NCI-H1092 (cell line): Measurements from ENCODE around the gene HMX3.

Source experiments
- DNase-seq: peaks from one replicate; lab custom pipeline; 2025; lab: John Stamatoyannopoulos, UW

HMX3 gene

GRCh38 chr10:123135415-123136141 is at the start of gene HMX3:
Gene HMX3 (plus strand): TSS chr10:123135970. CDS start chr10:123136051, 81 bp downstream.
- DNase-seq, result peak; percentile 69

DNA sequence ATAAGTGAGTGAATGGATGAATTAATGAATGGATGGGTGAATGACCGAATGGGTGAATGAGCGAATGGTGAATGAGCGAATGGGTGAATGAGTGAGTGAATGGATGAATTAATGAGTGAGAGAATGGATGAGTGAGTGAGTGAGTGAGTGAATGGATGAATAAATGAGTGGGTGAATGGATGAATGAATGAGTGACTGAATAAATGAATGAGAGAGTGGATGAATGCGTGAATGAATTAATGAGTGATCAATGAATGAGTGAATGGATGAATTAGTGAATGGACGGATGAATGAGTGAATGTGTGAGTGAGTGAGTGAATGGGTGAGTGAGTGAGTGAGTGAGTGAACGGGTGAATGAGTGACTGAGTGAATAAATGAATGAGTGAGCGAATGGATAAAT is 49.5 kb upstream of the HMX3 start:
- DNase-seq, result no peak

GRCh38 chr10:123087348-123087747 is 48.4 kb upstream of the HMX3 start:
- DNase-seq, result no peak

DNA sequence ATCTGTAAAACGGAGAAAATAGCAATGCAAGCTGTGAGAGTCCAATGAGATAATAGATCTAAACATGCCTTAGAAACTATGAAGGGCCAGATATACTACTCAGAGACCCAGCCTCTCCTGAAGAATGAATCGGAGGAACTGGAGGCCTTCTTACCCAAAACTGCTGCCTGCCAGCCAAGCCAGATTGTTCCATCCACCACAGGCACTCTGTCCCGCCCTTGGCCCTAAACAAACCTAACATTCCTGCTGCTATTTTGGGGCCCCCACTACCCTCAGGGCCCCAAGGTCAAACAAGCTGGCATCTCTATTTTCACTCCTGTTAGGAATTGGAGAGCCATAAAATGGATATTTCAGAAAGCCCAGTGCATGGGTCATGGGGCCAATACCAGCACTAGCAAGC is 48.0 kb upstream of the HMX3 start:
- no peak for DNase-seq

GRCh38 chr10:123092635-123093414 is 42.9 kb upstream of the HMX3 start:
- no peak for DNase-seq

- no peak for DNase-seq
These were observed 42.3 kb upstream of the HMX3 start for GRCh38 chr10:123093489-123093888.

GRCh38 chr10:123096452-123096851 is 39.3 kb upstream of the HMX3 start:
- no peak for DNase-seq

- DNase-seq, result no peak
These were observed 38.7 kb upstream of the HMX3 start for GRCh38 chr10:123097039-123097438.

DNA sequence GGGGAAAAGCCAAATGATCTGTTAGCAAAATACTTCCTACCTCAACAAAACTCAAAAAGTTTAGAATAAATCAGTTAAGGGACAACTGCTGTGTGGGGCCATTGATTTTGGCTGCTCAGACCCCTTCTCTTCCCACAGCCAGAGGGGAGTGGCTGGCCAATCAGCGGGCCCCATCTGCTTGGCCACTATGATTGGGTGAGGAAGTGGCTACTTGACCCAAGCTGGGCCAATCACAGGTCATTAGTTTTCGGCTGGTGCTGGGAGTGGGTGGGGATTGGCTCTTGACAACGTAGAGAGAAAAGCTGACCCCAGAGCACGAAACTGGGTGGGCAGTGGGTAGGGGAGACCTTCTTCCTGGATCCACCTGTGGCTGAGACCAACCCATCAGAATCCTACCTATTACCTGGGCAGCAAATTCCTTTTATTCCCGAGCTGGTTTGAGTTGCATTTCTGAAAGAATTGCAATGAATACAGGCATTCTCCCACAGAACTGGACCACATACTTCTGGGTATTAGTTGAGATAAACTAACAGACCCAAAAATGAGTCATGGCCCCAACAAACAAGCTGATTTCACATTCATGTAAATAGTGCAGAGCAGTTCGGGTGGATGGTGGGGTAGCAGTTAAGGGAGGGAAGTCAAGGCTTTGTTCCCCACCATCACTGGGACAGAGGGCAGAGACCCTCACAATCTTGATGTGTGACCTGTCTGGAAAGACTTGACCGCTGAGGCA is 35.6 kb upstream of the HMX3 start:
- DNase-seq, result no peak

GRCh38 chr10:123101872-123102271 is 33.9 kb upstream of the HMX3 start:
- no peak for DNase-seq

DNA sequence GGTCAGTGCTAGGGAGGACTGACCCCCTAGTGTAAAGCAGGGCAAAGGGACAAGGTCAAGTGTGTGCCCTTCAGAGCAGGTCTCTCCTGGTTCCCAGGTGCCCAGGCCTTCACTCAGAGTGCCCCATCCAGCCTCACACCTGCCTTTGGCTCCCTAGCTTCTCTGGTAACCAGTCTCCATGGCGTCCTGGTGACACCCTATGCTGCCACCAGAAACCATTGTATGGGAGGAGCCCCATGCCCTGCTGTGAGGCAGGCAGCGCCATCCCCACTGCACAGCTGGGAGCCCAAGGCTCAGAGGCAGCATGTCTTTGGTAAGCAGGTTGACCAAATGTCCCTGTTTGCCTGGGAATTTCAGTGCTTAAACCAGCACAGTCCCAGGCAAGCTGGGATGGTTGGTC is 33.1 kb upstream of the HMX3 start:
- no peak for DNase-seq

GRCh38 chr10:123103944-123104343 is 31.8 kb upstream of the HMX3 start:
- no peak for DNase-seq

DNA sequence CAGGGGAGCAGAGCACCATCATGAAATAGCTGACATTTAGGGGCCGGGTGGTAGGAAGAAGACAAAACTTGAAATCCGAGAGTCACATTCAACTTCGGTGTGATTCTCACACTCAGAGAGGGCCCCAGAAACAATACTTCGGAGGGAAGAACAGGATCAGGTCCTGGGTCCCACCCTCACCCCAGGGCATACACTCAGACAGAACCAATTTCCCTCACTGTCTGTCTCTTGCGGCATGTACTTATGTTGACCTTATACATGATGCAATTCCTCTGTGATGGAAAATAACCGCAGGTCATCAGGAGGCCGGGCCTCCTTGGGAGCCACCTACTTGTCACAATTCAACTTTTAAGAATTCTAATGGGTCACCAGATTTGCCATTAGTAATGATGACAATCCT is 26.3 kb upstream of the HMX3 start:
- DNase-seq, result no peak

DNA sequence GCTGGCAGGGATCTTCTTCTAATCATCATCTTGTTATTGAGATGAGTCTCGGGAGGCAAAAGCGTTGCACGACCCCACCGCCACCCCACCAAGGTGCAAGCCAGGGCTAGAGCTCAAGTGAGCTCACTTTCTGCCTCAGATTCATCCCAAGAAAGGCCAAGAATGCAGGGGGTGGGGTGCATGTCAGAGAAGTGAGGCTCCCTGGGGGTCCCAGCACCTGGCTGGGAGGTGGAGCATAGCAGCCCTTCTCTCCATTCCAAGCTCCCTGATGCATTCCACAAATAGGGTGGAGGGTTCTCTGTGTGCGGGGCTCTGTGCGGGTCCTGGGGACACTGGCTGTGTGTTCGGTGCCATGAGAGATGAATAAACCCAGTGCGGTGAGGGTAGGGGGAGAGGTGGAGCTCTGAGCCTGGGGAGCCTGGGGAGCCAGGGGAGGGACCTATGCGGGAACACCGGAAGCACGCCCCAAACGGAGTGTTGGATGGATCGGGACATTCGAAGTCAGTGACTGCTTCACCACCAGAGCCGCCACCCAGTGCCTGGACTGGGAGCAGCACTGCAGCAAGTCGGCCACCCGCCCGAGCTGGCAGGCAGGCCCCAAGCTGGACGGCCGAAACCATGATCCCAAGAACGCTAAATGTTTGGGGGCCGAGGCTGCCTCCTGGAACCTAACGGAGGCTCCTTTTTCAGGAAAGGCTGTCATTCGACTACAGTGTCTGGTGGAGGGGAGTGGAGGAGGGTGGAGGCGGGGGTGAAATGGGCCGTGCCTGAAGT is 17.9 kb upstream of the HMX3 start:
- no peak for DNase-seq

- DNase-seq, result no peak
These were observed 16.7 kb upstream of the HMX3 start for GRCh38 chr10:123119081-123119480.

GRCh38 chr10:123126246-123126645 is 9.5 kb upstream of the HMX3 start:
- DNase-seq, result no peak

- DNase-seq, result no peak
These were observed 6.0 kb upstream of the HMX3 start for GRCh38 chr10:123129618-123130271.

DNA sequence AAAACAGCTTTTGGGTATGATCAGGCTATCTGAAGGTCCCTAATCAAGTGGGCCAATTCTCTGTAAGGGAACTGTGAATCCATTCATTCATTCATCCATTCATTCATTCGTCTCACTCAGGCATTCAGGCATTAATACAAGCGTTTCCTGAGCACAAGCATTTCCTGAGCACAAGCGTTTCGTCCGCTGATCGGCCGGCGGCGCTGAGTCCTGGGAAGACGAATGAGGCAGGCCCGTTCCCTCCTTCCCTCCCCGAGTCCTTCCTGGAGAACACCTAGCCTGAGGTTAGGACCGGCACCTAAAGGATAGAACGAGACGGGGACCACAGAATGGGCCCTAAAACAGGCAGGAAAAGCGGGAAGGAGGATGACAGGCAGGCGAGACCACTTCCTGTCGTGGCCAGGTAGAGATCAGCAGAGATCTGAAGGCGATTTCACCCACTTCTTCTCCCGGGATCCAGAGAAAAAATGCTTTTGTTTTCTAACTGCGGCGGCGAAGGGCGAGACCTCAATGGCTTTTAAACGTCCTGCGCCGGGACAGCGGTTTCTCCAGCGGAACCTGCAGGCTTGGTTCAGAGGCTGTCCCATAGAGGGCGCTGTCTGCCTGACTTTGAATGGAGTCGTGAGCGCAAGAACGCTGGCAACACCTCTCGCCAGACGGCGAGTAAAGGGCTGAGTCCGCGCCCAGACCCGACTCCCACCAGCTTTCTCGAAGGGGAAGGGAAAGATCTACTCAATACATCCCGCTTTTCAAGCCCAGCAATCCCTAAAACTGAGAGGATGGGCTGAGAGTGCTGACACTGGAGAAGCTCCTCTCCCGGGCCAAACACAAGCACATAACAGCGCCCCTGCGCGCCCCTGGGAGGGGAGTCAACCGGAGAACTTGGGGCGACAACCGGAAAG is 2.9 kb upstream of the HMX3 start:
- peak; percentile 70 for DNase-seq

DNA sequence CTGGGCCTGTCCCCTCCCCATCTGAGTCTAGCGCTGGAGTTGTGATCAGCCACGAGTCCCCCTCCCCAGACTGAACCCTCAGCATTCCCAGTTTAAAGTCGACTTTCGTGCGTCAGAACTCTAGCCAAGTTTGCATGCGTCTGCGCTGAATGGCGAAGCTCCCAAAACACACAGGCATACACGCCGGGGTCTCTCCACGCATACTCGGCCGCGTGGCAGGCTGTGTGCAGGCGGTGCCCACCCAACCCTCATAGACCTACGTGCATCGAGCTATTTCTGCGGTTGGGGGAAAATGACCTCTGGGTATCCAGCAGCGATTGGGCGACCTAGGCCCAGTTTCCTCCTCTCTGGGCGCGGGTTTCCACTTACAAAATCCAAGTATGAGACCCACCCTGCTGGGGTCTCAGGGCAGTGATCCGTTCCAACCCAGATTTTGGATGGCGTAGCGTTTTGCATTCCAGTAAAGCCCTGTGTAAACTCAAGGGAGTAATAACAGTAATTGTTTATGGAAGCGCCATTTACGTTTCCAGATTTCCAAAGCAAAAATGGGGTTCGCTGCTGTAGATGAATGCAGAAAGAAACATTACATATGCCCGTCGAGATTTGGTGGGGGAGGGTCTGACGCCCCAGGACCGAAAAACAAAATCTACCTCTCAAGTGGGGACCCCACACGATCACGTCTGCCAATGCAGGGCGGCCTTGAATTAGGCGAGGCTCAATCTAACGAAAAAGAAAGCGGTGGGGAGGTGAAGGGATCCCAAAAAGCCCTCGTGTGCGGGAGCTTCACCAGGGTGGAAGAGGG is 2.0 kb upstream of the HMX3 start:
- DNase-seq, result no peak
